HCT116 (cell line): ENCODE results near the gene SHC2. TPM values are rescaled to one million over a fixed set of nuclear protein-coding genes. Genes with fewer than 3 reads are reported as not detected.

Experiments
- ATAC-seq: fragments of 200-7000 bp; cut with Tn5 transposase; 2 replicates; pipeline ENCODE4 v1.9.1; 2020; ENCODE audit warnings: mild to moderate bottlenecking, moderate library complexity
- BruUV-seq: library from RNA; stranded (reverse); fragments of 400-500 nt; replicated peaks from 2 replicates; lab custom pipeline; 2021; lab: Mats Ljungman, UMichigan
- CTCF ChIA-PET: fragments of 300-600 bp; sonication (Branson Sonifier 250); formaldehyde crosslinking; loops from one replicate; lab custom pipeline; 2021; ENCODE audit warnings: antibody characterized with exemption; lab: Charles Lee
- POLR2A ChIA-PET: fragments of 300-600, 350-600 bp; sonication (Branson Sonifier 250); formaldehyde crosslinking; loops from one replicate; lab custom pipeline; 2021; ENCODE audit warnings: antibody characterized with exemption; lab: Charles Lee
- RAD21 ChIA-PET, 2 experiments: fragments of 300-600 bp; sonication (Branson Sonifier 250); formaldehyde crosslinking; loops; one replicate each; lab custom pipeline; 2023; ENCODE audit warnings: low total read pairs in 2 of 2; ENCODE audit not compliant: uncharacterized antibody in 2 of 2, unreplicated experiment in 2 of 2, low non-redundant PET in 1 of 2; lab: Charles Lee
- DNase-seq: peaks from one replicate; pipeline ENCODE4 v3.0.0-alpha.2; 2010; ENCODE audit warnings: low read depth, low spot score
- H2AFZ ChIP-seq: fragments of 200-600 bp; shearing (Covaris generic), sonication (generic); 2 replicates; pipeline ENCODE4 v1.6.1; 2017; ENCODE audit warnings: low read depth, mixed run types, mixed read lengths, antibody characterized with exemption, low read length; ENCODE audit not compliant: poor library complexity, severe bottlenecking
- H3K27ac ChIP-seq: 2 replicates; pipeline ENCODE4 v1.5.1; 2012; ENCODE audit warnings: low read depth, low read length
- H3K27me3 ChIP-seq: fragments of 200-600 bp; sonication (generic); 2 replicates; pipeline ENCODE4 v1.6.1; 2016; ENCODE audit warnings: mixed run types, low read length, mixed read lengths; ENCODE audit not compliant: insufficient read depth
- H3K36me3 ChIP-seq, 2 experiments: fragments of 200-500 bp in 1 of 2; fragments of 200-600 bp in 1 of 2; sonication (Bioruptor generic) in 1 of 2; sonication (generic) in 1 of 2; 2 replicates each; pipeline versions ENCODE4 v1.5.1 to v1.6.1; 2014 to 2016; ENCODE audit warnings: low read length in 2 of 2, inconsistent platforms in 1 of 2, mixed read lengths in 1 of 2, mixed run types in 1 of 2; ENCODE audit not compliant: insufficient read depth in 2 of 2, control insufficient read depth in 1 of 2
- H3K4me1 ChIP-seq, 2 experiments: fragments of 200-600 bp in 1 of 2; sonication (generic) in 1 of 2; 2 replicates each; pipeline versions ENCODE4 v1.5.1 to v1.6.1; 2012 to 2017; ENCODE audit warnings: low read length in 2 of 2, inconsistent platforms in 1 of 2, mild to moderate bottlenecking in 1 of 2, mixed read lengths in 1 of 2, mixed run types in 1 of 2, moderate library complexity in 1 of 2; ENCODE audit not compliant: insufficient read depth in 2 of 2, control insufficient read depth in 1 of 2
- H3K4me2 ChIP-seq: fragments of 200-600 bp; sonication (generic); 2 replicates; pipeline ENCODE4 v1.6.1; 2017; ENCODE audit warnings: mixed run types, low read length, mixed read lengths
- H3K4me3 ChIP-seq, 2 experiments: fragments of 200-600 bp in 1 of 2; sonication (generic) in 1 of 2; replicated peaks in 1 of 2; 2 replicates each; pipeline ENCODE4 v1.5.1; 2011 to 2016; ENCODE audit warnings: low read length in 2 of 2, control low read depth in 1 of 2, low read depth in 1 of 2, mild to moderate bottlenecking in 1 of 2, mixed read lengths in 1 of 2, mixed run types in 1 of 2
- H3K79me2 ChIP-seq: fragments of 200-600 bp; sonication (generic); 2 replicates; pipeline ENCODE4 v1.6.1; 2017; ENCODE audit warnings: mild to moderate bottlenecking, mixed run types, low read length, moderate library complexity, mixed read lengths; ENCODE audit not compliant: insufficient read depth
- H3K9ac ChIP-seq: fragments of 200-600 bp; sonication (generic); 2 replicates; pipeline ENCODE4 v1.6.1; 2016; ENCODE audit warnings: low read length, mixed read lengths
- H3K9me2 ChIP-seq: fragments of 200-600 bp; sonication (generic), shearing (Covaris generic); 2 replicates; pipeline ENCODE4 v1.6.1; 2017; ENCODE audit warnings: mixed run types, mild to moderate bottlenecking, moderate library complexity; ENCODE audit not compliant: insufficient read depth
- H3K9me3 ChIP-seq, 2 experiments: fragments of 200-500 bp in 1 of 2; fragments of 200-600 bp in 1 of 2; sonication (Bioruptor generic) in 1 of 2; sonication (generic) in 1 of 2; 2 replicates each; pipeline ENCODE4 v1.6.1; 2014 to 2017; ENCODE audit warnings: low read length in 2 of 2, mixed read lengths in 2 of 2, inconsistent platforms in 1 of 2, low read depth in 1 of 2, mild to moderate bottlenecking in 1 of 2, mixed run types in 1 of 2, moderate library complexity in 1 of 2; ENCODE audit not compliant: control insufficient read depth in 1 of 2, insufficient read depth in 1 of 2
- H4K20me1 ChIP-seq: fragments of 200-600 bp; sonication (generic), shearing (Covaris generic); 2 replicates; pipeline ENCODE4 v1.6.1; 2017; ENCODE audit warnings: mixed run types, mild to moderate bottlenecking, moderate library complexity; ENCODE audit not compliant: insufficient read depth
- EGR1 ChIP-seq: IDR thresholded peaks from 2 replicates; pipeline ENCODE4 v1.6.1; 2012; ENCODE audit warnings: low read depth
- EZH2 ChIP-seq: fragments of 200-600 bp; sonication (generic); IDR thresholded peaks from 2 replicates; pipeline ENCODE4 v1.6.1; 2017; ENCODE audit warnings: antibody characterized with exemption, mixed run types
- EZH2phosphoT487 ChIP-seq: fragments of 200-600 bp; IDR thresholded peaks from 2 replicates; pipeline ENCODE4 v1.6.1; 2018; ENCODE audit warnings: antibody characterized with exemption, borderline replicate concordance
- POLR2A ChIP-seq: IDR thresholded peaks from 2 replicates; pipeline ENCODE4 v1.7.0; 2011; ENCODE audit warnings: borderline replicate concordance; ENCODE audit not compliant: insufficient read depth, insufficient read length; ENCODE audit errors: extremely low read depth
- RAD21 ChIP-seq: IDR thresholded peaks from 2 replicates; pipeline ENCODE4 v1.6.1; 2012; ENCODE audit warnings: low read depth, mild to moderate bottlenecking
- SIN3A ChIP-seq: IDR thresholded peaks from 2 replicates; pipeline ENCODE4 v1.6.1; 2012; ENCODE audit warnings: low read depth
- SP1 ChIP-seq: IDR thresholded peaks from 2 replicates; pipeline ENCODE4 v1.6.1; 2012; ENCODE audit warnings: low read depth
- SRF ChIP-seq: IDR thresholded peaks from 2 replicates; pipeline ENCODE4 v1.6.1; 2012; ENCODE audit warnings: low read depth
- TCF7L2 ChIP-seq: IDR thresholded peaks from 2 replicates; pipeline ENCODE4 v1.7.0; 2011; ENCODE audit warnings: borderline replicate concordance, inconsistent platforms; ENCODE audit not compliant: insufficient read depth, insufficient read length; ENCODE audit errors: extremely low read depth
- intact Hi-C: fragments of 100-400 bp; cut with micrococcal nuclease; formaldehyde crosslinking; loops from 2 replicates; pipeline ENCODE4 v1.10.0; 2022
- total RNA-seq: library from RNA; stranded (reverse); gene quantifications from one replicate; pipeline ENCODE4 v1.2.1, GENCODE V29; 2021; ENCODE audit not compliant: unreplicated experiment
- TF ChIP-seq, protein P1 (sequence below): IDR thresholded peaks from 2 replicates; pipeline ENCODE4 v1.6.1; 2012; ENCODE audit warnings: low read depth
- TF ChIP-seq, protein P2 (sequence below): IDR thresholded peaks from 2 replicates; pipeline ENCODE4 v1.6.1; 2012
- TF ChIP-seq, protein P3 (sequence below): IDR thresholded peaks from 2 replicates; pipeline ENCODE4 v1.6.1; 2012
- TF ChIP-seq, protein P4 (sequence below), 3 experiments: fragments of 200-600 bp in 1 of 3; sonication (generic) in 1 of 3; IDR thresholded peaks in 2 of 3; conservative IDR thresholded peaks in 1 of 3; 2 replicates each; pipeline ENCODE4 v1.5.1; 2012 to 2017; ENCODE audit warnings: low read depth in 2 of 3, low read length in 2 of 3, antibody characterized with exemption in 1 of 3, borderline replicate concordance in 1 of 3, control low read depth in 1 of 3, mild to moderate bottlenecking in 1 of 3, mixed read lengths in 1 of 3, mixed run types in 1 of 3, moderate library complexity in 1 of 3; ENCODE audit not compliant: insufficient read depth in 1 of 3
- TF ChIP-seq, protein P5 (sequence below): IDR thresholded peaks from 2 replicates; pipeline ENCODE4 v1.6.1; 2011; ENCODE audit warnings: mild to moderate bottlenecking, low read length, moderate library complexity; ENCODE audit not compliant: insufficient replicate concordance; ENCODE audit errors: extremely low read depth

The SHC2 gene
- total RNA-seq, 1 experiment from 2014 or later: 2.5 TPM

DNA sequence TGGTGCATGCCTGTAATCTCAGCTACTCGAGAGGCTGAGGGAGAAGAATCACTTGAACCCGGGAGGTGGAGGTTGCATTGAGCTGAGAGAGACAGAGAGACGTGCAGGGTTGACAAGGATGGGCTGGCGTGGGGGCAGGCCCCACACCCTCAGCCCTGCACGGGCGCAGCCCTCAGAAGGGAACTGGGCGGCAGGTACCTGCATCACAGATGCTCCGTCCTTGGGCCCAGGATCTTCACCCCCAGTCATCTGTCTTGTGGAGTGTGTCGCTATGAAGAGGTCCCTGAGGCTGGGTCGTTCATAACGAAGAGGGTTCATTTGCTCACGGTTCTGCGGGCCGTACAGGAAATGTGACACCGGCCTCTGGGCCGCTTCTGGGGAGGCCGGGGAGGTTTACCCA is 72.1 kb downstream of the SHC2 start (continued):
- TF ChIP-seq, protein P1, sequence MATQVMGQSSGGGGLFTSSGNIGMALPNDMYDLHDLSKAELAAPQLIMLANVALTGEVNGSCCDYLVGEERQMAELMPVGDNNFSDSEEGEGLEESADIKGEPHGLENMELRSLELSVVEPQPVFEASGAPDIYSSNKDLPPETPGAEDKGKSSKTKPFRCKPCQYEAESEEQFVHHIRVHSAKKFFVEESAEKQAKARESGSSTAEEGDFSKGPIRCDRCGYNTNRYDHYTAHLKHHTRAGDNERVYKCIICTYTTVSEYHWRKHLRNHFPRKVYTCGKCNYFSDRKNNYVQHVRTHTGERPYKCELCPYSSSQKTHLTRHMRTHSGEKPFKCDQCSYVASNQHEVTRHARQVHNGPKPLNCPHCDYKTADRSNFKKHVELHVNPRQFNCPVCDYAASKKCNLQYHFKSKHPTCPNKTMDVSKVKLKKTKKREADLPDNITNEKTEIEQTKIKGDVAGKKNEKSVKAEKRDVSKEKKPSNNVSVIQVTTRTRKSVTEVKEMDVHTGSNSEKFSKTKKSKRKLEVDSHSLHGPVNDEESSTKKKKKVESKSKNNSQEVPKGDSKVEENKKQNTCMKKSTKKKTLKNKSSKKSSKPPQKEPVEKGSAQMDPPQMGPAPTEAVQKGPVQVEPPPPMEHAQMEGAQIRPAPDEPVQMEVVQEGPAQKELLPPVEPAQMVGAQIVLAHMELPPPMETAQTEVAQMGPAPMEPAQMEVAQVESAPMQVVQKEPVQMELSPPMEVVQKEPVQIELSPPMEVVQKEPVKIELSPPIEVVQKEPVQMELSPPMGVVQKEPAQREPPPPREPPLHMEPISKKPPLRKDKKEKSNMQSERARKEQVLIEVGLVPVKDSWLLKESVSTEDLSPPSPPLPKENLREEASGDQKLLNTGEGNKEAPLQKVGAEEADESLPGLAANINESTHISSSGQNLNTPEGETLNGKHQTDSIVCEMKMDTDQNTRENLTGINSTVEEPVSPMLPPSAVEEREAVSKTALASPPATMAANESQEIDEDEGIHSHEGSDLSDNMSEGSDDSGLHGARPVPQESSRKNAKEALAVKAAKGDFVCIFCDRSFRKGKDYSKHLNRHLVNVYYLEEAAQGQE: no peak
- TF ChIP-seq EZH2phosphoT487 (no peak), EZH2 (no peak), SIN3A (no peak)

DNA sequence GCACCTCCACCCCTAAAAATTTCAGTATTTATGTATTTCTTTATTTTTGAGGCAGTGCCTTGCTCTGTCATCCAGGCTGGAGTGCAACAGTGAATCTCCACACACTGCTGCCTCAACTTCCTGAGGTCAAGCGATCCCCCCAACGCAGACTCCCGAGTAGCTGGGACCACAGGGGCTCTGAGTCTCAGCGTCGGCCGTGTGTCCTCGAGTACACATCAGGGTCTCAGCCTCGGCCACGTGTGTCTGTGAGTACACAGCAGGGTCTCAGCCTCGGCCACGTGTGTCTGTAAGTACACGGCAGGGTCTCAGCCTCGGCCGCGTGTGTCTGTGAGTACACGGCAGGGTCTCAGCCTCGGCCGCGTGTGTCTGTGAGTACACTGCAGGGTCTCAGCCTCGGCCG is 73.1 kb downstream of the SHC2 start:
- H3K4me2 ChIP-seq: no peak overlapping the region
- intact Hi-C loops: loop anchor here (10.0 kb wide), 1 partner anchor 117 kb away; the partner anchor contains the start of gene TPGS1
- DNase-seq (no peak), ATAC-seq (no peak)
- ChIA-PET CTCF (no interaction called here), POLR2A (no interaction called here), RAD21 (no interaction called here)
- H3K27ac ChIP-seq: no peak overlapping the region
- TF ChIP-seq EGR1: no peak
- TF ChIP-seq, protein P2, sequence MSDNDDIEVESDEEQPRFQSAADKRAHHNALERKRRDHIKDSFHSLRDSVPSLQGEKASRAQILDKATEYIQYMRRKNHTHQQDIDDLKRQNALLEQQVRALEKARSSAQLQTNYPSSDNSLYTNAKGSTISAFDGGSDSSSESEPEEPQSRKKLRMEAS: no peak
- TF ChIP-seq SRF: no peak
- TF ChIP-seq SIN3A: no peak
- no peak for TF ChIP-seq TCF7L2
- TF ChIP-seq, protein P3, sequence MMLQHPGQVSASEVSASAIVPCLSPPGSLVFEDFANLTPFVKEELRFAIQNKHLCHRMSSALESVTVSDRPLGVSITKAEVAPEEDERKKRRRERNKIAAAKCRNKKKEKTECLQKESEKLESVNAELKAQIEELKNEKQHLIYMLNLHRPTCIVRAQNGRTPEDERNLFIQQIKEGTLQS: no peak
- no peak for TF ChIP-seq POLR2A
- TF ChIP-seq, protein P4, sequence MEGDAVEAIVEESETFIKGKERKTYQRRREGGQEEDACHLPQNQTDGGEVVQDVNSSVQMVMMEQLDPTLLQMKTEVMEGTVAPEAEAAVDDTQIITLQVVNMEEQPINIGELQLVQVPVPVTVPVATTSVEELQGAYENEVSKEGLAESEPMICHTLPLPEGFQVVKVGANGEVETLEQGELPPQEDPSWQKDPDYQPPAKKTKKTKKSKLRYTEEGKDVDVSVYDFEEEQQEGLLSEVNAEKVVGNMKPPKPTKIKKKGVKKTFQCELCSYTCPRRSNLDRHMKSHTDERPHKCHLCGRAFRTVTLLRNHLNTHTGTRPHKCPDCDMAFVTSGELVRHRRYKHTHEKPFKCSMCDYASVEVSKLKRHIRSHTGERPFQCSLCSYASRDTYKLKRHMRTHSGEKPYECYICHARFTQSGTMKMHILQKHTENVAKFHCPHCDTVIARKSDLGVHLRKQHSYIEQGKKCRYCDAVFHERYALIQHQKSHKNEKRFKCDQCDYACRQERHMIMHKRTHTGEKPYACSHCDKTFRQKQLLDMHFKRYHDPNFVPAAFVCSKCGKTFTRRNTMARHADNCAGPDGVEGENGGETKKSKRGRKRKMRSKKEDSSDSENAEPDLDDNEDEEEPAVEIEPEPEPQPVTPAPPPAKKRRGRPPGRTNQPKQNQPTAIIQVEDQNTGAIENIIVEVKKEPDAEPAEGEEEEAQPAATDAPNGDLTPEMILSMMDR (IDR thresholded peaks at IDR 0.05 in 2 of 3, conservative IDR thresholded peaks at IDR 0.05 in 1 of 3; ENCODE audit: borderline replicate concordance in 1 of 3, insufficient read depth in 1 of 3, low read depth in 2 of 3, low read length in 2 of 3): no peak
- no peak for TF ChIP-seq SP1
- TF ChIP-seq, protein P5, sequence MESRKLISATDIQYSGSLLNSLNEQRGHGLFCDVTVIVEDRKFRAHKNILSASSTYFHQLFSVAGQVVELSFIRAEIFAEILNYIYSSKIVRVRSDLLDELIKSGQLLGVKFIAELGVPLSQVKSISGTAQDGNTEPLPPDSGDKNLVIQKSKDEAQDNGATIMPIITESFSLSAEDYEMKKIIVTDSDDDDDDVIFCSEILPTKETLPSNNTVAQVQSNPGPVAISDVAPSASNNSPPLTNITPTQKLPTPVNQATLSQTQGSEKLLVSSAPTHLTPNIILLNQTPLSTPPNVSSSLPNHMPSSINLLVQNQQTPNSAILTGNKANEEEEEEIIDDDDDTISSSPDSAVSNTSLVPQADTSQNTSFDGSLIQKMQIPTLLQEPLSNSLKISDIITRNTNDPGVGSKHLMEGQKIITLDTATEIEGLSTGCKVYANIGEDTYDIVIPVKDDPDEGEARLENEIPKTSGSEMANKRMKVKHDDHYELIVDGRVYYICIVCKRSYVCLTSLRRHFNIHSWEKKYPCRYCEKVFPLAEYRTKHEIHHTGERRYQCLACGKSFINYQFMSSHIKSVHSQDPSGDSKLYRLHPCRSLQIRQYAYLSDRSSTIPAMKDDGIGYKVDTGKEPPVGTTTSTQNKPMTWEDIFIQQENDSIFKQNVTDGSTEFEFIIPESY: no peak
- no peak for TF ChIP-seq RAD21
- H3K9me2 ChIP-seq: no peaks in the 10 kb centered on the region
- H3K79me2 ChIP-seq: no peaks in the 10 kb centered on the region
- no TSS peak for BruUV-seq
- no peaks in the 10 kb centered on the region for H4K20me1 ChIP-seq
- no peak overlapping the region for H3K9ac ChIP-seq
- no peaks in the 10 kb centered on the region for H3K27me3 ChIP-seq
- H3K4me3 ChIP-seq: no peak overlapping the region
- H3K36me3 ChIP-seq: no peaks in the 10 kb centered on the region
- no peak overlapping the region for H2AFZ ChIP-seq
- no peaks in the 10 kb centered on the region for H3K4me1 ChIP-seq
- H3K9me3 ChIP-seq: no peaks in the 10 kb centered on the region
